SK-N-SH treated with all-trans-retinoic acid at 6 μM for 48 hours (cell line): ENCODE data around the gene THADA.

Experiments
- GLIS3 ChIP-seq: fragments of 250-450 bp; sonication (Bioruptor Pico); IDR thresholded peaks from 2 replicates; pipeline ENCODE4 v1.5.0; 2020; ENCODE audit warnings: mild to moderate bottlenecking, moderate library complexity
- ISL1 ChIP-seq: fragments of 250-450 bp; sonication (Bioruptor Pico); IDR thresholded peaks from 2 replicates; pipeline ENCODE4 v2.1.2; 2022; ENCODE audit warnings: mild to moderate bottlenecking, moderate library complexity
- TOX ChIP-seq: fragments of 250-450 bp; sonication (Bioruptor Pico); IDR thresholded peaks from 2 replicates; pipeline ENCODE4 v1.8.0; 2021; ENCODE audit warnings: mild to moderate bottlenecking, moderate library complexity, borderline replicate concordance
- ZC3H10 ChIP-seq: fragments of 250-450 bp; sonication (Bioruptor Pico); IDR thresholded peaks from 2 replicates; pipeline ENCODE4 v1.5.1; 2021; ENCODE audit warnings: mild to moderate bottlenecking, moderate library complexity
- ZFP3 ChIP-seq: fragments of 250-450 bp; sonication (Bioruptor Pico); IDR thresholded peaks from 2 replicates; pipeline ENCODE4 v1.5.0; 2020; ENCODE audit warnings: mild to moderate bottlenecking, moderate library complexity
- ZNF565 ChIP-seq: fragments of 450-650 bp; formaldehyde crosslinking; conservative IDR thresholded peaks from 2 replicates; pipeline ENCODE4 v1.5.0; 2020; ENCODE audit warnings: low read depth, mild to moderate bottlenecking, moderate library complexity
- TF ChIP-seq, protein P1 (sequence below): fragments of 250-450 bp; sonication (Bioruptor Pico); IDR thresholded peaks from 2 replicates; pipeline ENCODE4 v1.5.1; 2021; ENCODE audit warnings: mild to moderate bottlenecking, moderate library complexity
- TF ChIP-seq, protein P2 (sequence below): fragments of 250-450 bp; sonication (Bioruptor Pico); IDR thresholded peaks from 2 replicates; pipeline ENCODE4 v1.8.0; 2020; ENCODE audit warnings: mild to moderate bottlenecking, moderate library complexity, borderline replicate concordance
- TF ChIP-seq, protein P3 (sequence below): fragments of 250-450 bp; sonication (Bioruptor Pico); IDR thresholded peaks from 2 replicates; pipeline ENCODE4 v1.5.1; 2020; ENCODE audit warnings: low read depth, mild to moderate bottlenecking, moderate library complexity

DNA sequence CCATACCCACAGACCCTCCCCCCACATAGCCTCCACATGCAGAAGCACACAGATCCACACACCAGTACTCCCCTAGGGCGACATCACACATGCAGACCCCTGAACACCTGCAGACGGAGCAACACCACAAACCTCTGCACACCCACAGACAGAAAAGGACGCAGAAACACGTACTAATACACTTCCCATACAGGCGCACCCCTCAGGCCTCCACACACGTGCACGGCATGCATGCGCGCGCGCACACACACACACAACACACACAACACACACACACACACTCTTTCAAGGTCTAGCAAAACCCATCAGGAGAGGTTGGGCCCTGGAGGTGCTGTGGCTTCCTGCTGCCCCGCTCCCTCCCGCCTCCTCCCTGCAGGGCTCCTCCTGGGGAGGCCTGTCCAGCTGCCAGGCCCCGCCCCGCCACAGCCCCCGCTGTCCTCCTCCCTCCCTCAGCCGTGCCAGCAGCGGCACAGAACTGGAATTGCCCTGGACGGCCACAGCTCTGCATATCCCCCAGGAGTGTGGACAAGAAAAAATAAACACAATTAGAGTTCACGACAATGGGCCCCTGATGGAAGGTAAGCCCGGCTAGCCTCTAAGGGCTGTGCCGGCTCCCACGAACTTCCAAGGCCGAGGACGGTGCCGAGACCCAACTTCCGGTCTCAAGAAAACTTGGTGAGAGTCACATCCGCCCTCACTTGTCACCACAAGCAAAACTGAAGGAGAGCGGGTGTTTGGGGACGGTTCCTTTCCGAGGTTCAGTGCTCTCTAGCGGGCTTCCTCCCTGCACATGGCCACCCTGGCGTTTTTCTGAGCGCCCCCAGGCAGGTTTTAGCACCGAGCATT lies 376.2 kb downstream of the THADA start:
- no peak for TF ChIP-seq ISL1 (CRISPR knock-in tag)
- peak; percentile 74 for TF ChIP-seq GLIS3 (CRISPR knock-in tag)
- TF ChIP-seq, protein P1, sequence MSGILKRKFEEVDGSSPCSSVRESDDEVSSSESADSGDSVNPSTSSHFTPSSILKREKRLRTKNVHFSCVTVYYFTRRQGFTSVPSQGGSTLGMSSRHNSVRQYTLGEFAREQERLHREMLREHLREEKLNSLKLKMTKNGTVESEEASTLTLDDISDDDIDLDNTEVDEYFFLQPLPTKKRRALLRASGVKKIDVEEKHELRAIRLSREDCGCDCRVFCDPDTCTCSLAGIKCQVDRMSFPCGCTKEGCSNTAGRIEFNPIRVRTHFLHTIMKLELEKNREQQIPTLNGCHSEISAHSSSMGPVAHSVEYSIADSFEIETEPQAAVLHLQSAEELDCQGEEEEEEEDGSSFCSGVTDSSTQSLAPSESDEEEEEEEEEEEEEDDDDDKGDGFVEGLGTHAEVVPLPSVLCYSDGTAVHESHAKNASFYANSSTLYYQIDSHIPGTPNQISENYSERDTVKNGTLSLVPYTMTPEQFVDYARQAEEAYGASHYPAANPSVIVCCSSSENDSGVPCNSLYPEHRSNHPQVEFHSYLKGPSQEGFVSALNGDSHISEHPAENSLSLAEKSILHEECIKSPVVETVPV: no peak
- TF ChIP-seq, protein P2, sequence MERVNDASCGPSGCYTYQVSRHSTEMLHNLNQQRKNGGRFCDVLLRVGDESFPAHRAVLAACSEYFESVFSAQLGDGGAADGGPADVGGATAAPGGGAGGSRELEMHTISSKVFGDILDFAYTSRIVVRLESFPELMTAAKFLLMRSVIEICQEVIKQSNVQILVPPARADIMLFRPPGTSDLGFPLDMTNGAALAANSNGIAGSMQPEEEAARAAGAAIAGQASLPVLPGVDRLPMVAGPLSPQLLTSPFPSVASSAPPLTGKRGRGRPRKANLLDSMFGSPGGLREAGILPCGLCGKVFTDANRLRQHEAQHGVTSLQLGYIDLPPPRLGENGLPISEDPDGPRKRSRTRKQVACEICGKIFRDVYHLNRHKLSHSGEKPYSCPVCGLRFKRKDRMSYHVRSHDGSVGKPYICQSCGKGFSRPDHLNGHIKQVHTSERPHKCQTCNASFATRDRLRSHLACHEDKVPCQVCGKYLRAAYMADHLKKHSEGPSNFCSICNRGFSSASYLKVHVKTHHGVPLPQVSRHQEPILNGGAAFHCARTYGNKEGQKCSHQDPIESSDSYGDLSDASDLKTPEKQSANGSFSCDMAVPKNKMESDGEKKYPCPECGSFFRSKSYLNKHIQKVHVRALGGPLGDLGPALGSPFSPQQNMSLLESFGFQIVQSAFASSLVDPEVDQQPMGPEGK: peak; percentile 97
- no peak for TF ChIP-seq ZNF565 (CRISPR knock-in tag)
- TF ChIP-seq ZFP3: peak; percentile 79
- no peak for TF ChIP-seq ZC3H10 (CRISPR knock-in tag)
- TF ChIP-seq TOX: no peak
- TF ChIP-seq, protein P3, sequence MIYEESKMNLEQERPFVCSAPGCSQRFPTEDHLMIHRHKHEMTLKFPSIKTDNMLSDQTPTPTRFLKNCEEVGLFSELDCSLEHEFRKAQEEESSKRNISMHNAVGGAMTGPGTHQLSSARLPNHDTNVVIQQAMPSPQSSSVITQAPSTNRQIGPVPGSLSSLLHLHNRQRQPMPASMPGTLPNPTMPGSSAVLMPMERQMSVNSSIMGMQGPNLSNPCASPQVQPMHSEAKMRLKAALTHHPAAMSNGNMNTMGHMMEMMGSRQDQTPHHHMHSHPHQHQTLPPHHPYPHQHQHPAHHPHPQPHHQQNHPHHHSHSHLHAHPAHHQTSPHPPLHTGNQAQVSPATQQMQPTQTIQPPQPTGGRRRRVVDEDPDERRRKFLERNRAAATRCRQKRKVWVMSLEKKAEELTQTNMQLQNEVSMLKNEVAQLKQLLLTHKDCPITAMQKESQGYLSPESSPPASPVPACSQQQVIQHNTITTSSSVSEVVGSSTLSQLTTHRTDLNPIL: peak; percentile 33; the same call in 1 of the 2 replicates
